ENCODE data around the gene NR5A1.

DNA sequence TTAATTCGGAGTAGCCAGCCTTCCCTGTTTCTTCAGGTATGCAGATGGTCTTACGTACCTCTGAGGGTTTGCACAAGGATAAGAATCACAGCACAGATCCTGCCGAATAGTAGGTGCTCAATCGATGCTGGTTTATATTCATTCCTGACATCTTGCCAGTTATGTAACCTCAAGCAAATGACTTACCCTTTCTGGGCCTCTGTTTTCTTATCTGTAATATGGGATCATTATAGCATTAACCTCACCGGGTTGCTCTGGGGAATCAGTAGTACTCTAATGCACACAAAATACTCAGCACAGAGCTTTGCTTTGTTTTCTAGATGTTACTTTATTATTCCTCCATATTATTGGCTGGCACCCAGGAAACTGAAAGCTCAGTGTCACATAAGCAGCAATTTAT lies 7.7 kb upstream of the NR5A1 start:
- TF ChIP-seq, protein P1, sequence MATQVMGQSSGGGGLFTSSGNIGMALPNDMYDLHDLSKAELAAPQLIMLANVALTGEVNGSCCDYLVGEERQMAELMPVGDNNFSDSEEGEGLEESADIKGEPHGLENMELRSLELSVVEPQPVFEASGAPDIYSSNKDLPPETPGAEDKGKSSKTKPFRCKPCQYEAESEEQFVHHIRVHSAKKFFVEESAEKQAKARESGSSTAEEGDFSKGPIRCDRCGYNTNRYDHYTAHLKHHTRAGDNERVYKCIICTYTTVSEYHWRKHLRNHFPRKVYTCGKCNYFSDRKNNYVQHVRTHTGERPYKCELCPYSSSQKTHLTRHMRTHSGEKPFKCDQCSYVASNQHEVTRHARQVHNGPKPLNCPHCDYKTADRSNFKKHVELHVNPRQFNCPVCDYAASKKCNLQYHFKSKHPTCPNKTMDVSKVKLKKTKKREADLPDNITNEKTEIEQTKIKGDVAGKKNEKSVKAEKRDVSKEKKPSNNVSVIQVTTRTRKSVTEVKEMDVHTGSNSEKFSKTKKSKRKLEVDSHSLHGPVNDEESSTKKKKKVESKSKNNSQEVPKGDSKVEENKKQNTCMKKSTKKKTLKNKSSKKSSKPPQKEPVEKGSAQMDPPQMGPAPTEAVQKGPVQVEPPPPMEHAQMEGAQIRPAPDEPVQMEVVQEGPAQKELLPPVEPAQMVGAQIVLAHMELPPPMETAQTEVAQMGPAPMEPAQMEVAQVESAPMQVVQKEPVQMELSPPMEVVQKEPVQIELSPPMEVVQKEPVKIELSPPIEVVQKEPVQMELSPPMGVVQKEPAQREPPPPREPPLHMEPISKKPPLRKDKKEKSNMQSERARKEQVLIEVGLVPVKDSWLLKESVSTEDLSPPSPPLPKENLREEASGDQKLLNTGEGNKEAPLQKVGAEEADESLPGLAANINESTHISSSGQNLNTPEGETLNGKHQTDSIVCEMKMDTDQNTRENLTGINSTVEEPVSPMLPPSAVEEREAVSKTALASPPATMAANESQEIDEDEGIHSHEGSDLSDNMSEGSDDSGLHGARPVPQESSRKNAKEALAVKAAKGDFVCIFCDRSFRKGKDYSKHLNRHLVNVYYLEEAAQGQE (IDR thresholded peaks at IDR 0.05), result no peak
- TF ChIP-seq BHLHE40 (IDR thresholded peaks at IDR 0.05; ENCODE audit: low read depth, low read length) (no peak), POLR2A (IDR thresholded peaks at IDR 0.05; ENCODE audit: low read length) (no peak), SMC3 (IDR thresholded peaks at IDR 0.05) (no peak), PHF8 (IDR thresholded peaks at IDR 0.05; ENCODE audit: borderline replicate concordance, low read depth) (no peak)
- TF ChIP-seq, protein P2, sequence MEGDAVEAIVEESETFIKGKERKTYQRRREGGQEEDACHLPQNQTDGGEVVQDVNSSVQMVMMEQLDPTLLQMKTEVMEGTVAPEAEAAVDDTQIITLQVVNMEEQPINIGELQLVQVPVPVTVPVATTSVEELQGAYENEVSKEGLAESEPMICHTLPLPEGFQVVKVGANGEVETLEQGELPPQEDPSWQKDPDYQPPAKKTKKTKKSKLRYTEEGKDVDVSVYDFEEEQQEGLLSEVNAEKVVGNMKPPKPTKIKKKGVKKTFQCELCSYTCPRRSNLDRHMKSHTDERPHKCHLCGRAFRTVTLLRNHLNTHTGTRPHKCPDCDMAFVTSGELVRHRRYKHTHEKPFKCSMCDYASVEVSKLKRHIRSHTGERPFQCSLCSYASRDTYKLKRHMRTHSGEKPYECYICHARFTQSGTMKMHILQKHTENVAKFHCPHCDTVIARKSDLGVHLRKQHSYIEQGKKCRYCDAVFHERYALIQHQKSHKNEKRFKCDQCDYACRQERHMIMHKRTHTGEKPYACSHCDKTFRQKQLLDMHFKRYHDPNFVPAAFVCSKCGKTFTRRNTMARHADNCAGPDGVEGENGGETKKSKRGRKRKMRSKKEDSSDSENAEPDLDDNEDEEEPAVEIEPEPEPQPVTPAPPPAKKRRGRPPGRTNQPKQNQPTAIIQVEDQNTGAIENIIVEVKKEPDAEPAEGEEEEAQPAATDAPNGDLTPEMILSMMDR (IDR thresholded peaks at IDR 0.05), result no peak

Data from A549 (cell line).